Naive B cell (primary cell): ENCODE data around the gene C8G. TPM values are rescaled to one million over a fixed set of nuclear protein-coding genes. Genes with fewer than 3 reads are reported as not detected.

Experiments used
- ATAC-seq, 2 donors: fragments of 150-1000 bp; cut with Tn5 transposase; 2 replicates each; pipeline ENCODE4 v1.10.0; 2021; ENCODE audit warnings: low read depth in 2 of 2, mild to moderate bottlenecking in 2 of 2, moderate library complexity in 2 of 2
- DNase-seq: peaks from one replicate; pipeline ENCODE4 v3.0.0; 2022
- H3K27ac Mint-ChIP-seq, 6 donors: one replicate each; pipeline ENCODE4 v1.8.0; 2020 to 2022; ENCODE audit warnings: mild to moderate bottlenecking in 6 of 6, mixed read lengths in 6 of 6, moderate library complexity in 5 of 6, inconsistent platforms in 2 of 6
- H3K27me3 Mint-ChIP-seq, 3 donors: one replicate each; pipeline ENCODE4 v1.8.0; 2021 to 2022; ENCODE audit warnings: mixed read lengths in 3 of 3, mild to moderate bottlenecking in 1 of 3
- H3K36me3 Mint-ChIP-seq, 2 donors: one replicate each; pipeline ENCODE4 v1.8.0; 2020 to 2022; ENCODE audit warnings: mixed read lengths in 2 of 2, inconsistent platforms in 1 of 2, mild to moderate bottlenecking in 1 of 2
- H3K4me1 Mint-ChIP-seq, 3 donors: one replicate each; pipeline ENCODE4 v1.8.0; 2020 to 2022; ENCODE audit warnings: mixed read lengths in 3 of 3, inconsistent platforms in 1 of 3, mild to moderate bottlenecking in 1 of 3, moderate library complexity in 1 of 3
- H3K4me3 Mint-ChIP-seq, 8 donors: one replicate each; pipeline ENCODE4 v1.8.0; 2020 to 2022; ENCODE audit warnings: mild to moderate bottlenecking in 8 of 8, mixed read lengths in 8 of 8, moderate library complexity in 8 of 8, inconsistent platforms in 2 of 8
- H3K9me3 Mint-ChIP-seq, 7 donors: one replicate each; pipeline ENCODE4 v1.8.0; 2020 to 2022; ENCODE audit warnings: mixed read lengths in 7 of 7, mild to moderate bottlenecking in 5 of 7, inconsistent platforms in 2 of 7, moderate library complexity in 1 of 7
- polyA plus RNA-seq, 6 donors: library from polyadenylated mRNA; unstranded; fragments of 300-500 nt; fragmentation: Illumina TruSeq; gene quantifications; one replicate each; pipeline ENCODE4 v1.2.3, GENCODE V29; 2021; ENCODE audit warnings: low read depth in 6 of 6

The C8G gene
- polyA plus RNA-seq, 6 donors from 2014 or later, result not detected

DNA sequence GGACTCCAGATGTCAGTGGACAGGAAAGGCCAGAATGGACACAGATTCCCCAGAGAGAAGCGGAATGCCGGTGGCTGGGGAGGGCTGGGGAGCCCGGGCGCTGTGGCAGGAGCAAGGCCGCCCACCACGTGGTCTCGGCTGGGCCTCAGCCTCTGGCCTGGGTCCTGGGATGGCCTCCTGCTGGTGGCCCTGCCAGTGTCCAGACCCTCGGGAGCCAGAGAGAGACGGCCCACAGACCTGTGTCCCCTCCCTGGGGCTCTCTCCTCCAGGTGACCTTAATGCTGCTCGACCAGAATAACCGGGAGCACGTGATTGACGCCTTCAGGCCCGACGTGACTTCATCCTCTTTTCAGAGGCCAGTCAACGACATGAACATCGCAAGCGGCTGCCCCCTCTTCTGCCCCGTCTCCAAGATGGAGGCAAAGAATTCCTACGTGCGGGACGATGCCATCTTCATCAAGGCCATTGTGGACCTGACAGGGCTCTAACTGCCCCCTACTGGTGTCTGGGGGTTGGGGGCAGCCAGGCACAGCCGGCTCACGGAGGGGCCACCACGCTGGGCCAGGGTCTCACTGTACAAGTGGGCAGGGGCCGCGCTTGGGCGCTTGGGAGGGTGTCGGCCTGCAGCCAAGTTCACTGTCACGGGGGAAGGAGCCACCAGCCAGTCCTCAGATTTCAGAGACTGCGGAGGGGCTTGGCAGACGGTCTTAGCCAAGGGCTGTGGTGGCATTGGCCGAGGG is 19.5 kb upstream of the C8G start:
- Mint-ChIP-seq H3K9me3 (no peaks in the 10 kb centered on the region), H3K4me3 (no peak overlapping the region), H3K36me3 (peaks cover 0 to 5% of the 10 kb centered on the region in 2 donors), H3K4me1 (peaks cover 1 to 14% (median 9%) of the 10 kb centered on the region in 3 donors), H3K27me3 (no peaks in the 10 kb centered on the region), H3K27ac (peak overlapping the region in 1 of 6 donors; percentile 68)
- no peak for DNase-seq
- no peak for ATAC-seq

DNA sequence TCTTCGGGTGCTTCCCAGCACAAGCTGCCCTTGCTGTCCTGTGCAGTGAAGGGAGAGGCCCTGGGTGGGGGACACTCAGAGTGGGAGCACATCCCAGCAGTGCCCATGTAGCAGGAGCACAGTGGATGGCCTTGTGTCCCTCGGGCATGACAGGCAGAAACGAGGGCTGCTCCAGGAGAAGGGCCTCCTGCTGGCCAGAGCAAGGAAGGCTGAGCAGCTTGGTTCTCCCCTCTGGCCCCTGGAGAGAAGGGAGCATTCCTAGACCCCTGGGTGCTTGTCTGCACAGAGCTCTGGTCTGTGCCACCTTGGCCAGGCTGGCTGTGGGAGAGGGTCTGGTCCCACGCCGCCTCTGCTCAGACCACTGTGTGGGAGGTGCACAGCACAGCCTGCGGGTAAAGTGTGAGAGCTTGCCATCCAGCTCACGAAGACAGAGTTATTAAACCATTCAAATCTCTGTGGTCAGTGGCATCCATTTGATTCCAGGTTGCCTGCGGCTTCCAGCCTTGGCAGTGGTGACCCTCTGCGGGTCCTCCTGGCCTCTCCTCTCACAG is 18.8 kb upstream of the C8G start:
- Mint-ChIP-seq H3K4me1 (peaks cover 4 to 14% (median 9%) of the 10 kb centered on the region in 3 donors), H3K4me3 (no peak overlapping the region), H3K27me3 (no peaks in the 10 kb centered on the region), H3K9me3 (no peaks in the 10 kb centered on the region), H3K36me3 (peaks cover 0 to 5% of the 10 kb centered on the region in 2 donors), H3K27ac (no peak overlapping the region)
- ATAC-seq (no peak), DNase-seq (no peak)

DNA sequence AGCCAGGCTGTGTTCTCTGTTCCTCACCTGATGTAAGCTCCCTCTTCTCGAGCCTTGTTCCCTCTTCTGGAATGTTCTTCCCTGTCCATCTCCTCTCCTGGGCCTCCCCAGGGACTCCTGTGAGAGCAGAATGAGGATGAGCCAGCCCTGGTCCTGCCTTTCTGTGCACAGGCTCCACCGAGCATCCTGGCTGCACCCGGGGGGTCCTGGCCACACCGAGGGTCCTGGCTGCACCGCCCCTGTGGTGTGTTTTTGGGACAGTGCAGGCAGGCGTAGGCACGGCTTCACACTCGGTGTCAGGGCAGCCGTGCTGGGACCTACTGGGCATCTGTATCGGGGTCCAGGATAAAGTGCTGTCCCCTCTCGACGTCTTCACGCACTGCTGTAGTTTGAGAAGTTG is 18.3 kb upstream of the C8G start:
- H3K36me3 Mint-ChIP-seq, result peaks cover 0 to 5% of the 10 kb centered on the region in 2 donors
- no peaks in the 10 kb centered on the region for H3K27me3 Mint-ChIP-seq
- peak overlapping the region in 1 of 6 donors; percentile 74 for H3K27ac Mint-ChIP-seq
- no peak overlapping the region for H3K4me3 Mint-ChIP-seq
- peaks cover 4 to 14% (median 9%) of the 10 kb centered on the region in 3 donors for H3K4me1 Mint-ChIP-seq
- DNase-seq (no peak), ATAC-seq (no peak)
- H3K9me3 Mint-ChIP-seq, result no peaks in the 10 kb centered on the region

DNA sequence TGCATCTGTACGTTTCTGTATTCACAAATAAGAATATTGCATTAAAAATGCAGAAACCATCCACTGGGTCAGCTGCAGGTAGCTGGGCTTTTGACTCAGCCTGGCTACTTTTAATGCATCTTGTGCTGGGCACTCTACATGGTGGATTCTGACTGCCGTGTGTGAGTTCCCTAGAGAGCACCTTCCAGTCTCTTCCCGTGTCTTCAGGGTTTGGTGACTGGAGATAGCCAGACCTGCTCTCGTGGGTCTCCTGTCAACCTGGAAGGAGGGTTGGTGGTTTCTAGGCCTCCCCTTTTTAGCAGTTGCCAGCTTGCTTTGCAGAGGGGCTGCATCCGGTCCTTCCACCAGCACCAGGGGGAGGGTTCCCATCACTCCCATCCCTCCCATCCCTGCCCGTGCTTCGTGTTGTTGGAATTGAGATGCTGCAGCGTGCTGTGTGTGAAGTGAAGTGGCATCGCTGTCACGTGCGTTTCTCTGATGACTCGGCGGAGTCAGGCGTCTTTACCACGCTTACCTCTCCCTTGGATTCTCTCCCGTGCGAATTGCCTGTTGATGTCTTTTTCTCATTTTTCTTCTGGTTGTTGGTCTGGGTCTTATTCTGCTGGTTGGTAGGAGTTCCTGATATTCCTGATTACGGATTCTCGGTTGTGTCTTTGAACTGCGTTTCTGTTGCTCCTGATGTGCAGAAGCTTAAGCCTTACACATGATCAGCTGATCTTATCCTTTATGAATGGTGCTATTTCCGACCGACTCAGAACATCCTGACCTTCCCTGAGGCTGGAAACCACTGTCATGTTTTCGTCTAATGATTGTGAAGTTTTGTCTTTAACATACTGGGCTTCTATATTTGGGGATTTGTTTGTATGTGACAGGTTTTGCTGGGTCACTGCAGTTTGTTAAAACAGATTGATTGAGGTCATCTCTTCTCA is 17.4 kb upstream of the C8G start:
- no peak for ATAC-seq
- H3K9me3 Mint-ChIP-seq, result no peaks in the 10 kb centered on the region
- H3K36me3 Mint-ChIP-seq, result peaks cover 0 to 5% of the 10 kb centered on the region in 2 donors
- H3K27me3 Mint-ChIP-seq, result no peaks in the 10 kb centered on the region
- H3K4me1 Mint-ChIP-seq, result peaks cover 4 to 10% (median 9%) of the 10 kb centered on the region in 3 donors
- no peak for DNase-seq
- no peak overlapping the region for H3K4me3 Mint-ChIP-seq
- peak overlapping the region in 3 of 6 donors; percentile 11 to 88 (median 24) for H3K27ac Mint-ChIP-seq

DNA sequence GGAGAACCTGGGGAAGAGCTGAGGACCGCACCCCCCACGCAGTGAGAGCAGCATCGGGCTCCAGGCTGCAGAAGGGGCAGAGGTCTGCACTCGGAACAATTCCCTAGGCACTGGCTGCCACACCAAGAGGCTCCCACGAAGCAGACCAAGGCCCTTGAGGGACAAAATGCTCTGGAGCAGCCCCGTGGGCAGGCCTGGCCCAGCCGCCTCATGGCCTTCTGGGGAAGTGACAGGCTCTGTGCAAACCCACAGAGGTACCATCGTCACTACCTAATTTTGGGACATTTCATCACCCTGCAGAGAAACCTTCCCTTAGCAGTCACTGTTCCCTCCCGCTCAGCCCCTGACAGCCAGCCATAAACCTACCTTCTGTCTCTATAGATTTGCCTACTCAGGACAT is 16.5 kb upstream of the C8G start:
- peaks cover 8 to 10% (median 10%) of the 10 kb centered on the region in 3 donors for H3K4me1 Mint-ChIP-seq
- H3K27me3 Mint-ChIP-seq, result no peaks in the 10 kb centered on the region
- H3K27ac Mint-ChIP-seq, result peak overlapping the region in 1 of 6 donors; percentile 63
- DNase-seq (no peak), ATAC-seq (peak; percentile 28 to 30)
- peaks cover 0 to 5% of the 10 kb centered on the region in 2 donors for H3K36me3 Mint-ChIP-seq
- no peaks in the 10 kb centered on the region for H3K9me3 Mint-ChIP-seq
- no peak overlapping the region for H3K4me3 Mint-ChIP-seq

DNA sequence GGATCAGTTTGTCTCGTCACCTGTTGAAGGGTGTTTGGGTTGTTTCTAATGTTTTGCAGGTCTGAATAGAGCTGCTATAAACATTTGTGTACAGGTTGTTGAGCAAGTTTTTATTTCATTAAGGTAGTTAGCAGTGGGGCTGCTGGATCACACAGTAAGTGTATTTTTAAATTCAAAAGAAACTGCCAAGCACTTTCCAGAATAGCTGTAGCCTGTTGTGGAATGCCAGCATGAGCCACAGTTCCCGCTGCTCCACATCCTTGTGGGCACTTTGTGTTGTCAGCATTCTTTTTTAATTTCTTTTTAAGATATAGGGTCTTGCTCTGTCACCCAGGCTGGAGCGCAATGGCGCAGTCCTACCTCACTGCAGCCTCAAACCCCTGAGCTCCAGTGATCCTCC is 15.0 kb upstream of the C8G start:
- H3K27me3 Mint-ChIP-seq, result no peaks in the 10 kb centered on the region
- peaks cover 0 to 5% of the 10 kb centered on the region in 2 donors for H3K36me3 Mint-ChIP-seq
- ATAC-seq, result no peak
- no peak for DNase-seq
- no peak overlapping the region for H3K4me3 Mint-ChIP-seq
- H3K27ac Mint-ChIP-seq, result peak overlapping the region in 1 of 6 donors; percentile 34
- no peaks in the 10 kb centered on the region for H3K9me3 Mint-ChIP-seq
- H3K4me1 Mint-ChIP-seq, result peaks cover 8 to 10% (median 10%) of the 10 kb centered on the region in 3 donors

DNA sequence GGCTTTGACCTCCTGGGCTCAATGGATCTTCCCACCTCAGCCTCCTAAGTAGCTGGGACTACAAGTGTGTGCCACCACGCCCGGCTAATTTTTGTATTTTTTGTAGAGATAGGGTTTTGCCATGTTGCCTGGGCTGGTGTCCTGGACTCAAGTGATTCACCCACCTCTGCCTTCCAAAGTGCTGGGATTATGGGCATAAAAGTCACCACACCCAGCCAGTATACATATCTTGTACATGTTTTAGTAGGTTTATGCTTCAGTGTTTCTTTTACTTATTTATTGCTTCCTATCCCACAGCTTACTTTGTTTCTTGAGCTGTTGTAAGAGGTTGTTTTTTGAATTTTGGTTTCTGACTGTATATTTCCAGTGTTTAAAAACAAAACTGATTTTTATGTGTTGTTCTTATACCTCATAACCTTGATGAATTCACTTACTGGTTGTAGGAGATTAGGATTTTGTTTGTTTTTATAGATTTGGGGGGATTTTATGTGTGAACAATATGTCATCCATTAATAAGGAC is 13.4 kb upstream of the C8G start:
- peak overlapping the region in 1 of 6 donors; percentile 60 for H3K27ac Mint-ChIP-seq
- peaks cover 10 to 14% (median 12%) of the 10 kb centered on the region in 3 donors for H3K4me1 Mint-ChIP-seq
- no peaks in the 10 kb centered on the region for H3K27me3 Mint-ChIP-seq
- ATAC-seq (no peak), DNase-seq (no peak)
- H3K36me3 Mint-ChIP-seq, result peaks cover 0 to 4% of the 10 kb centered on the region in 2 donors
- H3K9me3 Mint-ChIP-seq, result no peaks in the 10 kb centered on the region
- H3K4me3 Mint-ChIP-seq, result peak overlapping the region in 1 of 8 donors; percentile 1

DNA sequence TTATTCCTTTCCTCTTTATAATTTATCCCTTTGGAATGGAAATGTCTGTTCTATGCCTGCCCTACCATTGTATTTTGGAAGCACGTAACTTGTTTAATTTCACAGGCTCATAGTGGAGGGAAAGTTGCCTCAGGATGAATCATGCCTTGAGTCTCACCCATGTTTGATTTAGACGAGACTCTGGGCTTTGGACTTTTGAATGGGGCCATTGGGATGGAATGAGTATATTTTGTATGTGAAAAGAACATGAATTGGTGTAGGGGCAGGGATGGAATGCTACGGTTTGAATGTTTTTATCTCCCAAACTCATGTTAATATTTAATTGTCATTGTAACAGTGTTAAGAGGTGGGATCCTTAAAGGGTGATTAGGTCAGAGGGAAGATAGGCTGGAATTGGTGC is 10.8 kb upstream of the C8G start:
- peaks cover 3 to 4% of the 10 kb centered on the region in 2 donors for H3K36me3 Mint-ChIP-seq
- no peak for DNase-seq
- H3K27me3 Mint-ChIP-seq, result no peaks in the 10 kb centered on the region
- no peaks in the 10 kb centered on the region for H3K9me3 Mint-ChIP-seq
- ATAC-seq, result no peak
- H3K27ac Mint-ChIP-seq, result no peak overlapping the region
- H3K4me3 Mint-ChIP-seq, result no peak overlapping the region
- peaks cover 6 to 14% (median 13%) of the 10 kb centered on the region in 3 donors for H3K4me1 Mint-ChIP-seq

DNA sequence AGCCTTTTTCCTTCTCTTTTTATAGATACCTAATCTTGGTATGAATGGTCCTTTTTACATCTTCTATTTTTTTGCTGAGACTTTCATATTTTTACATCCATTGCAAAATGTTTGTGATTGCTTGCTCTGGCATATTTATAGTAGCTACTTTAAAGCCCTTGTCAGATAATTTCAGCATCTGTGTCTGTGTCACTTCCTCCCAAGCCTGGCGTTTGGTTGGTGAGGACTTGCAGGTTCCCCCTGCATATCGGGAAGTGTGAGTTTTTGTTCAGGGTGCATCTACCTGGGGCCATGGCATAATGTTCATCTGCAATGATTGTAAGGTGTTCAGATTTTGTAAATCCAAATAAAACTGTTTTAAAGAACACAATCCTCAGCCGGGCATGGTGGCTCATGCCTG is 9.4 kb upstream of the C8G start:
- DNase-seq (no peak), ATAC-seq (no peak)
- Mint-ChIP-seq H3K4me3 (no peak overlapping the region), H3K9me3 (no peaks in the 10 kb centered on the region), H3K36me3 (peaks cover 4 to 6% of the 10 kb centered on the region in 2 donors), H3K4me1 (peaks cover 6 to 15% (median 12%) of the 10 kb centered on the region in 3 donors), H3K27ac (no peak overlapping the region), H3K27me3 (no peaks in the 10 kb centered on the region)

DNA sequence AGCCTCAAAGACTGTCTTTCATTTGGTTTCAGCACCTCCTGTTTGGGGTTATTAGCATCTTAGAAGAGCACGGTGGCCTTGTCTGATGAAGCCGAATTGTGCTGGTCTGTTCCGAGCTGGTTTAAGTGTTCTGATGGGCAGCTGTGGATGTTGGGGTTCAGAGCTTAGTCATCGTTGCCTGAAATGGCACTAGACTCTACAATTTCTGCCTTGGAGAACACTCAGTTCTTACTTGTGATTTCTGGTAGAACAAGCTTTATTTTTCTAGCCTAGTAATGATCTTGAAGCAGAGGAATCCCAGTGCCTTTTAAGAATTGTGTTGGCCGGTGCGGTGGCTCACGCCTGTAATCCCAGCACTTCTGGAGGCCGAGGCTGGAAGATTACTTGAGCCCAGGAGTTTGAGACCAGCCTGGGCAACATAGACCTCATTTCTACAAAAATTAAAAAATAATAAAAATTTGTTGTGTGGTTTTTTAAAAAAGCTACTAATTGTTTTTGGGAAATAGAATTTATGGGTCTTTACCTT is 8.3 kb upstream of the C8G start:
- DNase-seq (no peak), ATAC-seq (no peak)
- H3K4me3 Mint-ChIP-seq, result no peak overlapping the region
- peaks cover 4 to 6% of the 10 kb centered on the region in 2 donors for H3K36me3 Mint-ChIP-seq
- no peaks in the 10 kb centered on the region for H3K27me3 Mint-ChIP-seq
- H3K27ac Mint-ChIP-seq, result peak overlapping the region in 1 of 6 donors; percentile 67
- peaks cover 6 to 15% (median 10%) of the 10 kb centered on the region in 3 donors for H3K4me1 Mint-ChIP-seq
- H3K9me3 Mint-ChIP-seq, result no peaks in the 10 kb centered on the region

DNA sequence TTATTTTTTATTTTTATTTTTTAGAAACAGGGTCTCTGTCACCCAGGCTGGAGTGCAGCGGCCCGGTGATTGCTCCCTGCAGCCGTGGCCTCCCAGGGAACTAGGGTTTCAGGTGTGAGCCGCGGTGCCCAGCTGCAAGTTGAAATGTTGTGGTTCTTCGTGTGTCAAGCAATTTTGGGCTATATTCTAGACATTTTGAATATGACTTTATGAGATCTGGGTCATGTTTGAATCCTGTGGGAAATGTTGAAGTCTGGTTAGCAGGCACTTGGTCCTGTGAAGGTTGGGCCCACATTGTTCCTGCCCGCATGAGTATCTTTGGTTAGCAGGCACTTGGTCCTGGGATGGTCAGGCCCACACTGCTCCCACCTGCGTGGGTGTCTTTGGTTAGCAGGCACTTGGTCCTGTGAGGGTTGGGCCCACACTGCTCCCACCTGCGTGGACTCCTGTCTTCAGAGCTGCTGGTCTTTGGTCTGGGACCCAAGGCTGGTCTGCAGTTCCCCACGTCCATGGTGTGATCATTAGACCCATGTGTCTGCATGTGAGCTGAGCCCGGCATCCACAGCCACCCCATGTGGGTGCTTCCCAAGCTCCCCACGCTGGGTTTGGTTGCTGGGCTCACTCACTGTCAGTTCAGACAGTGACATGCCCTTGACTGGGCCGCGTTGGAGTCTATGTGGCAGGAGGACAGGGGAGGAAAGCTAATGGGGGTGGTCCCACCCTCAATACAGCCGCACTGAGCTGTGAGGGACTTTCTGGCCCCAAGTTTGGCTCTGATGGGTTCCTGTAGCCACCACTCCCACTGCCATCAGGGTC is 7.6 kb upstream of the C8G start:
- Mint-ChIP-seq H3K36me3 (peaks cover 4 to 6% of the 10 kb centered on the region in 2 donors), H3K27ac (peak overlapping the region in 1 of 6 donors; percentile 34), H3K4me3 (no peak overlapping the region), H3K27me3 (no peaks in the 10 kb centered on the region), H3K9me3 (no peaks in the 10 kb centered on the region), H3K4me1 (peaks cover 6 to 18% (median 10%) of the 10 kb centered on the region in 3 donors)
- DNase-seq (no peak), ATAC-seq (no peak)

DNA sequence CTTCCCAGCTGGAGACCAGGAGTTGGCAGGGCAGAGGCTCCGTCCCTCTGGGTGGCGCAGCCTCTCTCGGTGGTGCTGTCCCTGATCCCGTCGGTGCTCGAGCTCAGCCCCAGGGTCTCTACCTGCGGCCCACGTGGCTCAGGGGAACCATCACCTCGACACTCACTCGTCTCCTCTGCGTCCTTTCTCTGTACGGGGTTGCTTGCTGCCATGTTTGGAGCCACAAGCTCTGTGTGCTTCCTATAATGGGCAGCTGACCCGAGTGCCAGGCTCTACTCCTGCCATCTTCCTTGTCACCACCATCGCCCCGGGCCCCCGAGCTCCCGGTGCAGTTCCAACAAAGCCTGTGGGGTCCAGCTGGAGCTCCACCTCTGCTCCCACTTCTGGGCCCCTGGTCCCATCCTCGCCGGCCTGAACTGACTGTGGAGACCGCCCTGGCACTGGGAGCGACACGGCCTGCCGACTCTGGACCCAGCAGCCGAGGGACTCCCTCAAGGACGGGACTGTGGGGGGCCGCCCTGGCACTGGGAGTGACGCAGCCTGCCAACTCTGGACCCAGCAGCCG is 5.5 kb upstream of the C8G start:
- Mint-ChIP-seq H3K9me3 (no peaks in the 10 kb centered on the region), H3K27me3 (no peaks in the 10 kb centered on the region), H3K36me3 (peaks cover 4 to 6% of the 10 kb centered on the region in 2 donors), H3K4me3 (peak overlapping the region in 1 of 8 donors; percentile 35), H3K27ac (peak overlapping the region in 1 of 6 donors; percentile 39), H3K4me1 (peaks cover under 1 to 14% (median 8%) of the 10 kb centered on the region in 3 donors)
- DNase-seq, result no peak
- ATAC-seq, result no peak
